ENCODE results near the gene SLC25A13. TPM values are rescaled to one million over a fixed set of nuclear protein-coding genes. Genes with fewer than 3 reads are reported as not detected.

Gene SLC25A13
- total and polyA plus RNA-seq, 2 of the 8 experiments (the other 6 are each of a cell fraction or from before 2014, with no cell fraction given), result 30.8 to 85.4 TPM

DNA sequence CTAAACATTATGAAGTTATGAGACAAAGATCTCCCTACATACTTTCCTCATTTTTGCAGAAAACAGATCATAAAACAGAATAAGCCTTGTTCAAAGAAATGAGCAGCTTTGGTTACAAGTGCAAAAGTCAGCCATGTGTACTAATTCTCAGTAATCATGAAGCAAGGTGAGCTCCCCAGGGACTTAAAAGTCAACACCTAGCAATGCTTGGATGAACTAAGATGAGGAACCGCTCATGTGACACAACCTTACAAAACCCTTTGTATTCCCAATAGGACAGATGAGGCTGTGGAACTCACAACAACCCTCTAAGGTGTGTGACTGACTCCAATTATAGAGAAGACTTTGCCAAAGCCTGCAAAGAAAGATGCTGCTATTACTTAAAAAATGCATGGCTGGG is 154.5 kb downstream of the SLC25A13 start:
- no peak overlapping the region for H3K18ac ChIP-seq (ENCODE audit: extremely low read depth, low read length)
- DNase-seq (ENCODE audit: low read depth in 1 of 2, low spot score in 2 of 2), result no peak
- H3K14ac ChIP-seq (ENCODE audit: insufficient read length), result no peak overlapping the region
- H2AFZ ChIP-seq (ENCODE audit: low read length), result no peak overlapping the region
- no peak overlapping the region for H2BK20ac ChIP-seq (ENCODE audit: low read length)
- no peak overlapping the region for H3K27ac ChIP-seq (ENCODE audit: low read depth, low read length)
- H2AK5ac ChIP-seq (ENCODE audit: low read depth, low read length), result no peak overlapping the region
- H4K91ac ChIP-seq (replicated peaks; ENCODE audit: insufficient read length, low read length), result no peak overlapping the region
- H3K79me2 ChIP-seq (ENCODE audit: control insufficient read depth in 1 of 2, insufficient read depth in 2 of 2, low read length in 2 of 2), result no peaks in the 10 kb centered on the region
- H4K20me1 ChIP-seq (replicated peaks in 1 of 2; ENCODE audit: control insufficient read depth in 1 of 2, insufficient read depth in 2 of 2, low read length in 2 of 2), result peaks cover 0 to 1% of the 10 kb centered on the region in 2 experiments
- no peak overlapping the region for H3K9ac ChIP-seq (replicated peaks in 1 of 4; ENCODE audit: extremely low read depth in 1 of 4, low read depth in 3 of 4, low read length in 3 of 4)
- H2BK15ac ChIP-seq (ENCODE audit: low read length), result no peak overlapping the region
- H4K5ac ChIP-seq (ENCODE audit: insufficient read length, low read depth, low read length), result no peak overlapping the region
- H3K9me3 ChIP-seq (ENCODE audit: insufficient read depth in 2 of 2, low read depth in 1 of 2, low read length in 1 of 2), result no peaks in the 10 kb centered on the region
- no peaks in the 10 kb centered on the region for H3K27me3 ChIP-seq (replicated peaks in 1 of 4; ENCODE audit: control insufficient read depth in 3 of 4, extremely low read depth in 1 of 4, insufficient read depth in 3 of 4, low read length in 3 of 4)
- H3K79me1 ChIP-seq (ENCODE audit: low read depth, low read length), result no peaks in the 10 kb centered on the region
- no peak overlapping the region for H2BK120ac ChIP-seq (replicated peaks; ENCODE audit: low read depth, low read length)
- TF ChIP-seq CBX8 (IDR thresholded peaks at IDR 0.05; ENCODE audit: borderline replicate concordance, low read depth, low read length), result no peak
- TF ChIP-seq SP4 (IDR thresholded peaks at IDR 0.05; ENCODE audit: low read length), result no peak
- no peak for TF ChIP-seq TCF12 (IDR thresholded peaks at IDR 0.05; ENCODE audit: low read depth, low read length)
- TF ChIP-seq KDM5A (IDR thresholded peaks at IDR 0.05; ENCODE audit: low read length), result no peak
- TF ChIP-seq SP1 (IDR thresholded peaks at IDR 0.05; ENCODE audit: low read depth, low read length), result no peak
- no peak for TF ChIP-seq ATF2 (IDR thresholded peaks at IDR 0.05; ENCODE audit: low read length)
- TF ChIP-seq JUN (IDR thresholded peaks at IDR 0.05; ENCODE audit: low read depth, low read length), result no peak
- no peak for TF ChIP-seq RAD21 (IDR thresholded peaks at IDR 0.05 in 1 of 2, conservative IDR thresholded peaks at IDR 0.05 in 1 of 2; ENCODE audit: low read depth in 2 of 2, low read length in 2 of 2)
- H3K4me3 ChIP-seq (ENCODE audit: extremely low read depth in 1 of 4, insufficient read depth in 2 of 4, low read depth in 3 of 4, low read length in 4 of 4), result no peak overlapping the region
- WGBS, 2 experiments (ENCODE audit: extremely low coverage in 1 of 2, insufficient coverage in 1 of 2, insufficient read length in 1 of 2, insufficient replicate concordance in 2 of 2, low coverage in 1 of 2, low lambda C conversion rate in 2 of 2, missing lambda C conversion rate in 1 of 2), result 100% methylated on average over 1 of the region's 1 CpG; no CpG with 5 or more reads in 1 of the 2 experiments
- no peak overlapping the region for H3K23ac ChIP-seq (ENCODE audit: insufficient read length)
- H3K4ac ChIP-seq (replicated peaks; ENCODE audit: insufficient read length, low read depth, low read length), result no peak overlapping the region
- POLR2A ChIA-PET (ENCODE audit: partially characterized antibody), result no interaction called here
- no peak overlapping the region for H2BK12ac ChIP-seq (ENCODE audit: low read depth, low read length)
- FAIRE-seq, result no peak
- H4K8ac ChIP-seq (ENCODE audit: extremely low read depth, insufficient read depth, low read length), result no peak overlapping the region
- peaks cover 0 to 3% (median 0%) of the 10 kb centered on the region in 4 experiments; a peak in 2 of 7 replicates for H3K4me1 ChIP-seq (replicated peaks in 1 of 4; ENCODE audit: control insufficient read depth in 3 of 4, insufficient read depth in 4 of 4, low read length in 3 of 4)
- CTCF ChIA-PET (ENCODE audit: partially characterized antibody), result interaction anchor here (0.6 kb wide), 1 partner anchor 110 kb away, joined by 3 read pairs; no protein-coding TSS in a partner anchor
- peaks cover 0 to 9% (median 4%) of the 10 kb centered on the region in 4 experiments; a peak in 4 of 8 replicates for H3K36me3 ChIP-seq (ENCODE audit: control insufficient read depth in 2 of 4, insufficient read depth in 4 of 4, low read length in 3 of 4)
- H3K56ac ChIP-seq (replicated peaks; ENCODE audit: insufficient read length, low read depth, low read length), result no peak overlapping the region
- no peaks in the 10 kb centered on the region; the same call in 1 of the 2 replicates for H3K23me2 ChIP-seq (ENCODE audit: low read depth, low read length)
- H2BK5ac ChIP-seq (ENCODE audit: low read depth, low read length), result no peak overlapping the region
- no peak overlapping the region for H3K4me2 ChIP-seq (ENCODE audit: insufficient read depth in 1 of 2, low read depth in 2 of 2, low read length in 2 of 2)

Data from H1 (cell line).